ENCODE results near the gene CRELD1. TPM values are rescaled to one million over a fixed set of nuclear protein-coding genes. Genes with fewer than 3 reads are reported as not detected.

The CRELD1 gene
- total and polyA plus RNA-seq, 2 of the 13 experiments (the other 11 are each of a cell fraction or from before 2014, with no cell fraction given) = 27.1 to 61.9 TPM

DNA sequence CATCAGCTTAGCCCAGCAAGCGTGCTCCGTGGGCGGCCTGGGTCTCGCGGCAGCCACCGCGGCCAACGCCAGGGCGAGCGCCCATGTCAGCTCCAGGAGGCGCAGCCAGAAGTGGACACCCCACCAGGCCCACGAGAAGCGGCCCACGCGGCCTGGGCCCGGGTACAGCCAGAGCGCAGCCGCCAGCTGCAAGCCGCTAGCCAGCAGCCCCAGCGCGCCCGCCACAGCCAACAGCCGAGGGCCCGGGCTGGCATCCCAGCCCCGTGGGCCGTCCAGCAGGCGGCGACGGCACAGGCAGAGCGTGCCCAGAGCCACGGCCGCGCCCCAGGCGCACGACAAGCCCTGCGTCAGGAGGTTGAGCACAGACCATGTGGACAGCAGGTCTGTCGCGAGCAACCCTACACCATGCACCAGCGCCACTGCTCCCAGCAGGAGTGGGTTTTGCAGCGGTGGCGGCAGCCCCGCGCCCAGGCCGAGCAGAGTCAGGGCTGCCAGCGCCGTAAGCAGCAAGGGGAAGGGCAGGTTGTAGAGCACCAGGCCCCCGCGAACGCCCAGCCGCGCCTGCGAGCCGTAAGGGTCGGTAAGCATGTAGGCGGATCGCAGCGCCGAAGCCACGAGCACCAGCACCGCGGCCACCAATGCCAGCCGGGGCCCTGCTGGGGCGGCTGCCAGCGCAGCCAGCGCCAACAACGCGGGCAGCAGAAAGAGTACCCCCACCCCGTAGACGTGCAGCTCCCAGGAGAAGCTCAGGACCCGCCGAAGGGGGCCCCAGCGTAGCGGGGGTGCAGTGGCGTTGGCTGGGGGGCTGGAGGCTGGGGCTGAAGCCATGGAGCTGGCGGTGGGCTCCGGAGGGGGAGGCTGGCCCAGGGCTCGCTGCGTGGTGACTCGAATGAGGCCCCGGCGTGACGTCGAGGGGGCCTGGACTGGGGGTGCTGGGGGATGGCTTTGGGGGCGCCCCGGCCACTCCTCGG is 13.7 kb downstream of the CRELD1 start (continued):
- peak; percentile 40; the same call in 1 of the 2 replicates for TF ChIP-seq RARA (CRISPR knock-in tag; IDR thresholded peaks at IDR 0.05)
- TF ChIP-seq ZNF784 (CRISPR knock-in tag; IDR thresholded peaks at IDR 0.05; ENCODE audit: borderline replicate concordance) = peak; percentile 96; the same call in 1 of the 2 replicates
- no peak for TF ChIP-seq THYN1 (CRISPR knock-in tag; IDR thresholded peaks at IDR 0.05; ENCODE audit: borderline replicate concordance, low read depth)
- TF ChIP-seq ZNF180 (CRISPR knock-in tag; IDR thresholded peaks at IDR 0.05; ENCODE audit: borderline replicate concordance, low read depth) = peak; percentile 72; the same call in 1 of the 2 replicates
- TF ChIP-seq ZNF280D (CRISPR knock-in tag; IDR thresholded peaks at IDR 0.05) = no peak; the same call in 1 of the 2 replicates
- TF ChIP-seq ZBTB38 (CRISPR knock-in tag; IDR thresholded peaks at IDR 0.05) = peak; percentile 71
- peak; percentile 80; the same call in 1 of the 2 replicates for TF ChIP-seq ZNF557 (CRISPR knock-in tag; IDR thresholded peaks at IDR 0.05)
- TF ChIP-seq ZNF407 (CRISPR knock-in tag; IDR thresholded peaks at IDR 0.05; ENCODE audit: not compliant biosample characterization) = peak; percentile 81
- peak; percentile 62 for TF ChIP-seq HNRNPLL (IDR thresholded peaks at IDR 0.05; ENCODE audit: low read depth, low read length, poor library complexity, severe bottlenecking)
- TF ChIP-seq RFXAP (CRISPR knock-in tag; IDR thresholded peaks at IDR 0.05; ENCODE audit: borderline replicate concordance) = peak; percentile 87
- peak; percentile 86 for TF ChIP-seq CBX1 (IDR thresholded peaks at IDR 0.05; ENCODE audit: low read depth)
- peak; percentile 75 for TF ChIP-seq HNRNPL (IDR thresholded peaks at IDR 0.05; ENCODE audit: low read depth, low read length)
- no peak for TF ChIP-seq RAD51 (IDR thresholded peaks at IDR 0.05; ENCODE audit: borderline replicate concordance)
- TF ChIP-seq ZNF205 (CRISPR knock-in tag; IDR thresholded peaks at IDR 0.05) = peak; percentile 49; the same call in 1 of the 2 replicates
